ENCODE measurements around the gene F2RL2.
A peak's percentile ranks its signal among the peaks of the same experiment; 100 is the strongest.

Gene F2RL2

GRCh38 chr5:76617229-76617628 lies 6.0 kb downstream of the F2RL2 start:
- TF ChIP-seq CTCF (IDR thresholded peaks at IDR 0.05; ENCODE audit: borderline replicate concordance, control extremely low read depth, extremely low read depth, insufficient read depth, missing control alignments), result no peak
- in situ Hi-C loops (cut with MboI; ENCODE audit: low sequenced_read_pairs, unreplicated experiment), result no loop called here
- DNase-seq (ENCODE audit: low spot score), result no peak

- no peak for TF ChIP-seq CTCF (IDR thresholded peaks at IDR 0.05; ENCODE audit: borderline replicate concordance, control extremely low read depth, extremely low read depth, insufficient read depth, missing control alignments)
- DNase-seq (ENCODE audit: low spot score), result no peak
- in situ Hi-C loops (cut with MboI; ENCODE audit: low sequenced_read_pairs, unreplicated experiment), result no loop called here
Observed at GRCh38 chr5:76616206-76616605, 7.0 kb downstream of the F2RL2 start.

- no peak for DNase-seq (ENCODE audit: low spot score)
- TF ChIP-seq CTCF (IDR thresholded peaks at IDR 0.05; ENCODE audit: borderline replicate concordance, control extremely low read depth, extremely low read depth, insufficient read depth, missing control alignments), result no peak
- in situ Hi-C loops (cut with MboI; ENCODE audit: low sequenced_read_pairs, unreplicated experiment), result no loop called here
Observed at GRCh38 chr5:76615759-76616158, 7.4 kb downstream of the F2RL2 start.

- in situ Hi-C loops (cut with MboI; ENCODE audit: low sequenced_read_pairs, unreplicated experiment), result no loop called here
- no peak for TF ChIP-seq CTCF (IDR thresholded peaks at IDR 0.05; ENCODE audit: borderline replicate concordance, control extremely low read depth, extremely low read depth, insufficient read depth, missing control alignments)
- no peak for DNase-seq (ENCODE audit: low spot score)
Observed at GRCh38 chr5:76612942-76613341, 10.3 kb downstream of the F2RL2 start.

GRCh38 chr5:76610196-76610595 lies 13.0 kb downstream of the F2RL2 start:
- no peak for DNase-seq (ENCODE audit: low spot score)
- in situ Hi-C loops (cut with MboI; ENCODE audit: low sequenced_read_pairs, unreplicated experiment), result no loop called here
- TF ChIP-seq CTCF (IDR thresholded peaks at IDR 0.05; ENCODE audit: borderline replicate concordance, control extremely low read depth, extremely low read depth, insufficient read depth, missing control alignments), result no peak

- peak; percentile 32 for DNase-seq (ENCODE audit: low spot score)
- in situ Hi-C loops (cut with MboI; ENCODE audit: low sequenced_read_pairs, unreplicated experiment), result no loop called here
- TF ChIP-seq CTCF (IDR thresholded peaks at IDR 0.05; ENCODE audit: borderline replicate concordance, control extremely low read depth, extremely low read depth, insufficient read depth, missing control alignments), result no peak
Observed at GRCh38 chr5:76608833-76609232, 14.4 kb downstream of the F2RL2 start.

- no peak for DNase-seq (ENCODE audit: low spot score)
- in situ Hi-C loops (cut with MboI; ENCODE audit: low sequenced_read_pairs, unreplicated experiment), result no loop called here
- no peak for TF ChIP-seq CTCF (IDR thresholded peaks at IDR 0.05; ENCODE audit: borderline replicate concordance, control extremely low read depth, extremely low read depth, insufficient read depth, missing control alignments)
Observed at GRCh38 chr5:76607353-76607871, 15.8 kb downstream of the F2RL2 start.
